Fibroblast of the aortic adventitia (primary cell): ENCODE results near the gene XRCC2. TPM values are rescaled to one million over a fixed set of nuclear protein-coding genes. Genes with fewer than 3 reads are reported as not detected.

Experiments
- DNase-seq: peaks from one replicate; pipeline ENCODE4 v3.0.0-alpha.2; 2010; ENCODE audit warnings: low read depth
- H3K4me3 ChIP-seq: 2 replicates; pipeline ENCODE4 v1.5.1; 2011; ENCODE audit warnings: low read depth, mild to moderate bottlenecking, control low read depth, low read length, moderate library complexity
- CTCF ChIP-seq: IDR thresholded peaks from 2 replicates; pipeline ENCODE4 v1.5.1; 2011; ENCODE audit warnings: mild to moderate bottlenecking, low read length, control low read depth, inconsistent platforms; ENCODE audit not compliant: insufficient read depth
- small RNA-seq: library from RNA; depleted of rRNA; stranded (forward); fragments of <200 nt; gene quantifications from one replicate; pipeline ENCODE3, GENCODE V24; 2012
- total RNA-seq: library from RNA; depleted of rRNA; stranded (reverse); fragments of >200 nt; gene quantifications from 2 replicates; pipeline ENCODE4 v1.2.3, GENCODE V29; 2012; ENCODE audit warnings: low replicate concordance

XRCC2 gene
- total RNA-seq, 1 donor = 8.1 TPM

GRCh38 chr7:152601305-152601798, 74.6 kb downstream of the XRCC2 start:
- no peak for DNase-seq
- TF ChIP-seq CTCF = no peak
- no peak overlapping the region for H3K4me3 ChIP-seq

GRCh38 chr7:152600266-152600665, 75.7 kb downstream of the XRCC2 start:
- TF ChIP-seq CTCF = no peak
- DNase-seq = no peak
- H3K4me3 ChIP-seq = no peak overlapping the region

- no peak for DNase-seq
- TF ChIP-seq CTCF = no peak
- H3K4me3 ChIP-seq = no peak overlapping the region
Measured at GRCh38 chr7:152597507-152597906, 78.4 kb downstream of the XRCC2 start.

- H3K4me3 ChIP-seq = no peak overlapping the region
- TF ChIP-seq CTCF = no peak
- DNase-seq = no peak
Measured at GRCh38 chr7:152596824-152597223, 79.1 kb downstream of the XRCC2 start.

Small RNA genes lying within 50 kb of the gene (small RNA-seq; reads per million reads assigned to genes)
- not detected for gene RF00568

Other genes with a start within 250 kb of the XRCC2 start
- 34.3 and 43.8 TPM in 2 replicates for gene KMT2C, start 240.1 kb downstream of the XRCC2 start, total RNA-seq
- 3.0 and 10.3 TPM in 2 replicates for gene ACTR3B, start 83.6 kb upstream of the XRCC2 start, total RNA-seq